HEK293 (cell line): ENCODE data around the gene TXN2.

Source experiments
- CTCF ChIA-PET: fragments of 350-600 bp; formaldehyde crosslinking; extraction: SDS; loops from one replicate; lab custom pipeline; 2021; ENCODE audit warnings: antibody characterized with exemption; lab: Yijun Ruan, JAX
- POLR2A ChIA-PET: fragments of 300-600 bp; formaldehyde crosslinking; extraction: SDS; loops from one replicate; lab custom pipeline; 2020; ENCODE audit warnings: antibody characterized with exemption, inconsistent platforms; lab: Yijun Ruan, JAX
- H3K27ac ChIP-seq: fragments of 200-500 bp; sonication (Bioruptor generic); 2 replicates; pipeline ENCODE4 v1.5.1; 2014; ENCODE audit warnings: low read depth, low read length, control low read depth, inconsistent platforms; ENCODE audit errors: extremely low read depth
- H3K36me3 ChIP-seq, 2 experiments: fragments of 200-500 bp in 1 of 2; sonication (Bioruptor generic) in 1 of 2; 1 replicate in 1 of 2; 2 replicates in 1 of 2; pipeline ENCODE4 v1.5.1; 2014 to 2017; ENCODE audit warnings: inconsistent platforms in 2 of 2, low read length in 2 of 2; ENCODE audit not compliant: control insufficient read depth in 2 of 2, insufficient read depth in 1 of 2
- H3K4me1 ChIP-seq: fragments of 200-500 bp; sonication (Bioruptor generic); 2 replicates; pipeline ENCODE4 v1.5.1; 2014; ENCODE audit warnings: mild to moderate bottlenecking, low read length, inconsistent platforms; ENCODE audit not compliant: control insufficient read depth, insufficient read depth
- H3K4me3 ChIP-seq: 2 replicates; pipeline ENCODE4 v1.5.1; 2011; ENCODE audit warnings: low read depth, mild to moderate bottlenecking, control low read depth, low read length, moderate library complexity
- H3K9me3 ChIP-seq: fragments of 200-500 bp; sonication (Bioruptor generic); 2 replicates; pipeline ENCODE4 v1.5.1; 2014; ENCODE audit warnings: low read depth, low read length, inconsistent platforms; ENCODE audit not compliant: control insufficient read depth, insufficient read depth
- FEZF1 ChIP-seq: fragments of 450-650 bp; formaldehyde crosslinking; IDR thresholded peaks from 2 replicates; pipeline ENCODE4 v1.5.1; 2016; ENCODE audit warnings: missing biosample characterization, missing genetic modification characterization
- GFI1B ChIP-seq: fragments of 450-650 bp; formaldehyde crosslinking; IDR thresholded peaks from 2 replicates; pipeline ENCODE4 v1.5.1; 2016; ENCODE audit warnings: missing biosample characterization, missing genetic modification characterization
- REPIN1 ChIP-seq: fragments of 450-650 bp; formaldehyde crosslinking; IDR thresholded peaks from 2 replicates; pipeline ENCODE4 v1.5.1; 2017; ENCODE audit warnings: missing biosample characterization, missing genetic modification characterization, low read depth
- SCRT2 ChIP-seq: fragments of 450-650 bp; formaldehyde crosslinking; IDR thresholded peaks from 2 replicates; pipeline ENCODE4 v1.5.1; 2016; ENCODE audit warnings: missing biosample characterization, missing genetic modification characterization
- ZNF202 ChIP-seq: fragments of 450-650 bp; formaldehyde crosslinking; IDR thresholded peaks from 2 replicates; pipeline ENCODE4 v1.5.1; 2016; ENCODE audit warnings: missing biosample characterization, missing genetic modification characterization, borderline replicate concordance
- ZNF239 ChIP-seq: fragments of 450-650 bp; formaldehyde crosslinking; IDR thresholded peaks from 2 replicates; pipeline ENCODE4 v1.5.1; 2016; ENCODE audit warnings: missing biosample characterization, missing genetic modification characterization
- ZNF324 ChIP-seq: fragments of 450-650 bp; formaldehyde crosslinking; IDR thresholded peaks from 2 replicates; pipeline ENCODE4 v1.5.1; 2016; ENCODE audit warnings: missing biosample characterization, missing genetic modification characterization
- ZNF341 ChIP-seq: fragments of 450-650 bp; formaldehyde crosslinking; IDR thresholded peaks from 2 replicates; pipeline ENCODE4; 2016; ENCODE audit warnings: low read depth, missing biosample characterization, missing genetic modification characterization
- ZNF529 ChIP-seq: fragments of 450-650 bp; formaldehyde crosslinking; IDR thresholded peaks from 2 replicates; pipeline ENCODE4 v1.5.1; 2017; ENCODE audit warnings: missing genetic modification characterization, missing biosample characterization; ENCODE audit not compliant: insufficient replicate concordance
- ZNF664 ChIP-seq: fragments of 450-650 bp; formaldehyde crosslinking; IDR thresholded peaks from 2 replicates; pipeline ENCODE4 v1.5.1; 2016; ENCODE audit warnings: missing biosample characterization, missing genetic modification characterization
- ZNF791 ChIP-seq: fragments of 450-650 bp; formaldehyde crosslinking; IDR thresholded peaks from 2 replicates; pipeline ENCODE4 v1.5.1; 2016; ENCODE audit warnings: missing biosample characterization, missing genetic modification characterization
- ZNF792 ChIP-seq: fragments of 450-650 bp; formaldehyde crosslinking; IDR thresholded peaks from 2 replicates; pipeline ENCODE4 v1.5.1; 2016; ENCODE audit warnings: missing biosample characterization, missing genetic modification characterization
- ZNF837 ChIP-seq: fragments of 450-650 bp; formaldehyde crosslinking; IDR thresholded peaks from 2 replicates; pipeline ENCODE4 v1.5.1; 2016; ENCODE audit warnings: missing biosample characterization, missing genetic modification characterization
- TF ChIP-seq, protein P1 (sequence below): fragments of 450-650 bp; formaldehyde crosslinking; IDR thresholded peaks from 2 replicates; pipeline ENCODE4 v1.5.1; 2016; ENCODE audit warnings: missing biosample characterization, missing genetic modification characterization
- TF ChIP-seq, protein P2 (sequence below): fragments of 450-650 bp; formaldehyde crosslinking; IDR thresholded peaks from 2 replicates; pipeline ENCODE4 v1.5.1; 2016; ENCODE audit warnings: missing biosample characterization, missing genetic modification characterization, borderline replicate concordance
- TF ChIP-seq, protein P3 (sequence below): fragments of 450-650 bp; formaldehyde crosslinking; IDR thresholded peaks from 2 replicates; pipeline ENCODE4 v1.5.1; 2017; ENCODE audit warnings: missing biosample characterization, missing genetic modification characterization
- TF ChIP-seq, protein P4 (sequence below): fragments of 450-650 bp; formaldehyde crosslinking; IDR thresholded peaks from 2 replicates; pipeline ENCODE4 v1.5.1; 2016; ENCODE audit warnings: missing biosample characterization, missing genetic modification characterization
- TF ChIP-seq, protein P5 (sequence below): fragments of 450-650 bp; formaldehyde crosslinking; IDR thresholded peaks from 2 replicates; pipeline ENCODE4 v1.5.1; 2016; ENCODE audit warnings: missing biosample characterization, missing genetic modification characterization
- TF ChIP-seq, protein P6 (sequence below): fragments of 450-650 bp; formaldehyde crosslinking; IDR thresholded peaks from 2 replicates; pipeline ENCODE4 v1.5.1; 2016; ENCODE audit warnings: missing biosample characterization, missing genetic modification characterization
- TF ChIP-seq, protein P7 (sequence below): fragments of 450-650 bp; formaldehyde crosslinking; IDR thresholded peaks from 2 replicates; pipeline ENCODE4 v1.5.1; 2016; ENCODE audit warnings: missing biosample characterization, missing genetic modification characterization

TXN2 gene

DNA sequence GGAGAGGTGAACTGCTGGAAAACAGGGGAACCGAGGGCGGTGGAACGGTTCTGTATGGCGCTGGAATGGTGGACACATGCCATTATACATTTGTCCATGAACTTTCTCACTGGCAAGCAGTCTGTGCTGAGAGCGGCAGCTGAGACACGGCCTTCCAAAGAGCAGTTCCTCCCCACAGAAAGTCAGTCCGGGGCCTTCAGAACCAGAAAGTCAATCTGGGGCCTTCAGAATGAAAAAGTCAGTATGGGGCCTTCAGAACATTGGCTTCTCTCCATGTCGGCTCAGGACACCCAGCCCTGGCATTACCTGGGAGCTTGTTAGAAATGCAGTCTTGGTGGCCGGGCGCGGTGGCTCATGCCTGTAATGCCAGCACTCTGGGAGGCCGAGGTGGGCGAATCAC, 8.8 kb downstream of the TXN2 start:
- peaks cover 40 to 82% of the 10 kb centered on the region in 2 experiments for H3K36me3 ChIP-seq
- H3K4me3 ChIP-seq = no peak overlapping the region
- H3K4me1 ChIP-seq = peaks cover 2% of the 10 kb centered on the region
- H3K27ac ChIP-seq = no peak overlapping the region
- H3K9me3 ChIP-seq = no peaks in the 10 kb centered on the region
- POLR2A ChIA-PET = no interaction called here
- CTCF ChIA-PET = interaction anchor here (0.6 to 1.1 kb wide), 2 partner anchors 160 to 172 kb away, joined by 3 to 4 read pairs; no protein-coding TSS in a partner anchor
- no peak for TF ChIP-seq ZNF239 (tag by site-specific recombination)
- TF ChIP-seq, protein P1, sequence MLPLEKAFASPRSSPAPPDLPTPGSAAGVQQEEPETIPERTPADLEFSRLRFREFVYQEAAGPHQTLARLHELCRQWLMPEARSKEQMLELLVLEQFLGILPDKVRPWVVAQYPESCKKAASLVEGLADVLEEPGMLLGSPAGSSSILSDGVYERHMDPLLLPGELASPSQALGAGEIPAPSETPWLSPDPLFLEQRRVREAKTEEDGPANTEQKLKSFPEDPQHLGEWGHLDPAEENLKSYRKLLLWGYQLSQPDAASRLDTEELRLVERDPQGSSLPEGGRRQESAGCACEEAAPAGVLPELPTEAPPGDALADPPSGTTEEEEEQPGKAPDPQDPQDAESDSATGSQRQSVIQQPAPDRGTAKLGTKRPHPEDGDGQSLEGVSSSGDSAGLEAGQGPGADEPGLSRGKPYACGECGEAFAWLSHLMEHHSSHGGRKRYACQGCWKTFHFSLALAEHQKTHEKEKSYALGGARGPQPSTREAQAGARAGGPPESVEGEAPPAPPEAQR (tag by site-specific recombination) = no peak
- TF ChIP-seq SCRT2 (tag by site-specific recombination) = no peak
- TF ChIP-seq ZNF341 (tag by site-specific recombination) = no peak
- no peak for TF ChIP-seq ZNF324 (tag by site-specific recombination)
- TF ChIP-seq, protein P2, sequence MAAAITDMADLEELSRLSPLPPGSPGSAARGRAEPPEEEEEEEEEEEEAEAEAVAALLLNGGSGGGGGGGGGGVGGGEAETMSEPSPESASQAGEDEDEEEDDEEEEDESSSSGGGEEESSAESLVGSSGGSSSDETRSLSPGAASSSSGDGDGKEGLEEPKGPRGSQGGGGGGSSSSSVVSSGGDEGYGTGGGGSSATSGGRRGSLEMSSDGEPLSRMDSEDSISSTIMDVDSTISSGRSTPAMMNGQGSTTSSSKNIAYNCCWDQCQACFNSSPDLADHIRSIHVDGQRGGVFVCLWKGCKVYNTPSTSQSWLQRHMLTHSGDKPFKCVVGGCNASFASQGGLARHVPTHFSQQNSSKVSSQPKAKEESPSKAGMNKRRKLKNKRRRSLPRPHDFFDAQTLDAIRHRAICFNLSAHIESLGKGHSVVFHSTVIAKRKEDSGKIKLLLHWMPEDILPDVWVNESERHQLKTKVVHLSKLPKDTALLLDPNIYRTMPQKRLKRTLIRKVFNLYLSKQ = no peak
- no peak for TF ChIP-seq ZNF202 (tag by site-specific recombination)
- TF ChIP-seq, protein P3, sequence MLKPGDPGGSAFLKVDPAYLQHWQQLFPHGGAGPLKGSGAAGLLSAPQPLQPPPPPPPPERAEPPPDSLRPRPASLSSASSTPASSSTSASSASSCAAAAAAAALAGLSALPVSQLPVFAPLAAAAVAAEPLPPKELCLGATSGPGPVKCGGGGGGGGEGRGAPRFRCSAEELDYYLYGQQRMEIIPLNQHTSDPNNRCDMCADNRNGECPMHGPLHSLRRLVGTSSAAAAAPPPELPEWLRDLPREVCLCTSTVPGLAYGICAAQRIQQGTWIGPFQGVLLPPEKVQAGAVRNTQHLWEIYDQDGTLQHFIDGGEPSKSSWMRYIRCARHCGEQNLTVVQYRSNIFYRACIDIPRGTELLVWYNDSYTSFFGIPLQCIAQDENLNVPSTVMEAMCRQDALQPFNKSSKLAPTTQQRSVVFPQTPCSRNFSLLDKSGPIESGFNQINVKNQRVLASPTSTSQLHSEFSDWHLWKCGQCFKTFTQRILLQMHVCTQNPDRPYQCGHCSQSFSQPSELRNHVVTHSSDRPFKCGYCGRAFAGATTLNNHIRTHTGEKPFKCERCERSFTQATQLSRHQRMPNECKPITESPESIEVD (tag by site-specific recombination) = no peak
- TF ChIP-seq, protein P4, sequence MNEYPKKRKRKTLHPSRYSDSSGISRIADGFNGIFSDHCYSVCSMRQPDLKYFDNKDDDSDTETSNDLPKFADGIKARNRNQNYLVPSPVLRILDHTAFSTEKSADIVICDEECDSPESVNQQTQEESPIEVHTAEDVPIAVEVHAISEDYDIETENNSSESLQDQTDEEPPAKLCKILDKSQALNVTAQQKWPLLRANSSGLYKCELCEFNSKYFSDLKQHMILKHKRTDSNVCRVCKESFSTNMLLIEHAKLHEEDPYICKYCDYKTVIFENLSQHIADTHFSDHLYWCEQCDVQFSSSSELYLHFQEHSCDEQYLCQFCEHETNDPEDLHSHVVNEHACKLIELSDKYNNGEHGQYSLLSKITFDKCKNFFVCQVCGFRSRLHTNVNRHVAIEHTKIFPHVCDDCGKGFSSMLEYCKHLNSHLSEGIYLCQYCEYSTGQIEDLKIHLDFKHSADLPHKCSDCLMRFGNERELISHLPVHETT (tag by site-specific recombination) = no peak
- TF ChIP-seq, protein P5, sequence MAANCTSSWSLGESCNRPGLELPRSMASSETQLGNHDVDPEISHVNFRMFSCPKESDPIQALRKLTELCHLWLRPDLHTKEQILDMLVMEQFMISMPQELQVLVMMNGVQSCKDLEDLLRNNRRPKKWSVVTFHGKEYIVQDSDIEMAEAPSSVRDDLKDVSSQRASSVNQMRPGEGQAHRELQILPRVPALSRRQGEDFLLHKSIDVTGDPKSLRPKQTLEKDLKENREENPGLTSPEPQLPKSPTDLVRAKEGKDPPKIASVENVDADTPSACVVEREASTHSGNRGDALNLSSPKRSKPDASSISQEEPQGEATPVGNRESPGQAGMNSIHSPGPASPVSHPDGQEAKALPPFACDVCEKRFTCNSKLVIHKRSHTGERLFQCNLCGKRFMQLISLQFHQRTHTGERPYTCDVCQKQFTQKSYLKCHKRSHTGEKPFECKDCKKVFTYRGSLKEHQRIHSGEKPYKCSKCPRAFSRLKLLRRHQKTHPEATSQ (tag by site-specific recombination) = no peak
- TF ChIP-seq ZNF791 (tag by site-specific recombination) = no peak
- no peak for TF ChIP-seq GFI1B (tag by site-specific recombination)
- TF ChIP-seq, protein P6, sequence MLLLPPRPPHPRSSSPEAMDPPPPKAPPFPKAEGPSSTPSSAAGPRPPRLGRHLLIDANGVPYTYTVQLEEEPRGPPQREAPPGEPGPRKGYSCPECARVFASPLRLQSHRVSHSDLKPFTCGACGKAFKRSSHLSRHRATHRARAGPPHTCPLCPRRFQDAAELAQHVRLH = no peak

DNA sequence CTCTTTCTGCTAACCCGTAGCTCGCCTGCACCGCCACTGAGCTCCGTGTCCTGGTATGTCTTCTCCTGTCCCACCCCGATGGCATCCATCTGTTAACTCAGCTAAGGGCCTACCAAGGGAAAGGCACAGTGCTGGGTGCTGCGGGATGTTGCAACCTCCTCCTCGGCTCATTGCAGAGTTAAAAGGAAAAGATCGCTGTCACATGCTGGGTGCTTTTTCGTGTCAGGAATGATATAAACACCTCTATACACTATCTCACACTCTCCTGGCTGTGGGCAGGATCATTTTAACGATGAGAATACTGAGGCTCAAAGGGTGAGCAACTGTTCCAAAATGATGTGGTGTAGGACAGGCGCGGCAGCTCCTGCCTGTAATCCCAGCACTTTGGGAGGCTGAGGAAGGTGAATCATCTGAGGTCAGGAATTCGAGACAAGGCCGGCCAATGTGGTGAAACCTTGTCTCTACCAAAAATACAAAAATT, 10.1 kb downstream of the TXN2 start:
- no peak overlapping the region for H3K4me3 ChIP-seq
- H3K36me3 ChIP-seq = peaks cover 31 to 82% of the 10 kb centered on the region in 2 experiments
- peaks cover 10% of the 10 kb centered on the region for H3K4me1 ChIP-seq
- no peak overlapping the region for H3K27ac ChIP-seq
- POLR2A ChIA-PET = interaction anchor here (0.8 to 1.9 kb wide), 9 partner anchors 11 to 150 kb away, joined by 3 to 13 read pairs (median 5); partner anchors contain the start of gene MYH9
- CTCF ChIA-PET = interaction anchor here (0.6 to 7.3 kb wide), 36 partner anchors 8 to 1605 kb away, joined by 3 to 132 read pairs (median 7); partner anchors contain the start of gene MYH9
- no peaks in the 10 kb centered on the region for H3K9me3 ChIP-seq
- TF ChIP-seq ZNF664 (tag by site-specific recombination) = no peak
- TF ChIP-seq ZNF529 (tag by site-specific recombination) = no peak
- no peak for TF ChIP-seq ZNF837 (tag by site-specific recombination)
- no peak for TF ChIP-seq FEZF1 (tag by site-specific recombination)
- TF ChIP-seq, protein P7, sequence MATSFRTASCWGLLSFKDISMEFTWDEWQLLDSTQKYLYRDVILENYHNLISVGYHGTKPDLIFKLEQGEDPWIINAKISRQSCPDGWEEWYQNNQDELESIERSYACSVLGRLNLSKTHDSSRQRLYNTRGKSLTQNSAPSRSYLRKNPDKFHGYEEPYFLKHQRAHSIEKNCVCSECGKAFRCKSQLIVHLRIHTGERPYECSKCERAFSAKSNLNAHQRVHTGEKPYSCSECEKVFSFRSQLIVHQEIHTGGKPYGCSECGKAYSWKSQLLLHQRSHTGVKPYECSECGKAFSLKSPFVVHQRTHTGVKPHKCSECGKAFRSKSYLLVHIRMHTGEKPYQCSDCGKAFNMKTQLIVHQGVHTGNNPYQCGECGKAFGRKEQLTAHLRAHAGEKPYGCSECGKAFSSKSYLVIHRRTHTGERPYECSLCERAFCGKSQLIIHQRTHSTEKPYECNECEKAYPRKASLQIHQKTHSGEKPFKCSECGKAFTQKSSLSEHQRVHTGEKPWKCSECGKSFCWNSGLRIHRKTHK (tag by site-specific recombination) = no peak
- TF ChIP-seq ZNF792 = no peak
- no peak for TF ChIP-seq REPIN1
